Naive thymus-derived CD4-positive, alpha-beta T cell (primary cell): ENCODE results near the gene NR3C2. TPM values are rescaled to one million over a fixed set of nuclear protein-coding genes. Genes with fewer than 3 reads are reported as not detected.

Source experiments
- ATAC-seq: fragments of 150-1000 bp; cut with Tn5 transposase; 2 replicates; pipeline ENCODE4 v1.10.0; 2021; ENCODE audit warnings: mild to moderate bottlenecking, moderate library complexity
- CTCF ChIA-PET: fragments of 350-600 bp; sonication (Branson Sonifier 250); formaldehyde crosslinking; loops from one replicate; lab custom pipeline; 2021; ENCODE audit warnings: antibody characterized with exemption; lab: Charles Lee
- POLR2A ChIA-PET: fragments of 350-600 bp; sonication (Branson Sonifier 250); formaldehyde crosslinking; loops from one replicate; lab custom pipeline; 2021; ENCODE audit warnings: antibody characterized with exemption, inconsistent platforms; lab: Charles Lee
- DNase-seq, 9 donors: peaks; one replicate each; pipeline versions ENCODE4 v3.0.0 to v3.0.0-alpha.2; 2020 to 2022; ENCODE audit warnings: mixed read lengths in 1 of 9
- H3K27ac ChIP-seq: one replicate; pipeline ENCODE4 v1.7.0; 2013; ENCODE audit warnings: mild to moderate bottlenecking, low read depth, low read length, moderate library complexity
- H3K27me3 ChIP-seq, 2 donors: one replicate each; pipeline ENCODE4 v1.7.0; 2013; ENCODE audit warnings: low read length in 2 of 2, mild to moderate bottlenecking in 2 of 2, moderate library complexity in 2 of 2; ENCODE audit not compliant: control insufficient read depth in 2 of 2, insufficient read depth in 2 of 2
- H3K36me3 ChIP-seq, 3 experiments: 1 replicate in 2 of 3; 2 replicates in 1 of 3; pipeline ENCODE4 v1.7.0; 2013; ENCODE audit warnings: low read length in 3 of 3, mild to moderate bottlenecking in 3 of 3, moderate library complexity in 1 of 3; ENCODE audit not compliant: insufficient read depth in 3 of 3, control insufficient read depth in 2 of 3
- H3K4me1 ChIP-seq, 2 donors: one replicate each; pipeline ENCODE4 v1.7.0; 2013; ENCODE audit warnings: low read length in 2 of 2, mild to moderate bottlenecking in 2 of 2, moderate library complexity in 1 of 2; ENCODE audit not compliant: control insufficient read depth in 2 of 2, insufficient read depth in 2 of 2
- H3K4me3 ChIP-seq: 2 replicates; pipeline ENCODE4 v1.7.0; 2013; ENCODE audit warnings: mild to moderate bottlenecking, low read length
- H3K9me3 ChIP-seq, 3 experiments: 1 replicate in 2 of 3; 2 replicates in 1 of 3; pipeline ENCODE4 v1.7.0; 2013; ENCODE audit warnings: low read length in 3 of 3; ENCODE audit not compliant: control insufficient read depth in 2 of 3
- H3K27ac Mint-ChIP-seq, 9 donors: one replicate each; pipeline ENCODE4 v1.8.0; 2020 to 2022; ENCODE audit warnings: mixed read lengths in 9 of 9, mild to moderate bottlenecking in 8 of 9, moderate library complexity in 5 of 9, inconsistent platforms in 2 of 9
- H3K27me3 Mint-ChIP-seq, 5 donors: one replicate each; pipeline ENCODE4 v1.8.0; 2021 to 2022; ENCODE audit warnings: mixed read lengths in 5 of 5, mild to moderate bottlenecking in 1 of 5
- H3K36me3 Mint-ChIP-seq, 5 donors: one replicate each; pipeline ENCODE4 v1.8.0; 2020 to 2022; ENCODE audit warnings: mixed read lengths in 5 of 5, mild to moderate bottlenecking in 3 of 5, inconsistent platforms in 1 of 5
- H3K4me1 Mint-ChIP-seq, 7 donors: one replicate each; pipeline ENCODE4 v1.8.0; 2020 to 2022; ENCODE audit warnings: mixed read lengths in 7 of 7, mild to moderate bottlenecking in 3 of 7, inconsistent platforms in 1 of 7
- H3K4me3 Mint-ChIP-seq, 10 donors: one replicate each; pipeline ENCODE4 v1.8.0; 2020 to 2022; ENCODE audit warnings: mild to moderate bottlenecking in 10 of 10, mixed read lengths in 10 of 10, moderate library complexity in 6 of 10, inconsistent platforms in 2 of 10
- H3K9me3 Mint-ChIP-seq, 11 donors: one replicate each; pipeline ENCODE4 v1.8.0; 2020 to 2022; ENCODE audit warnings: mixed read lengths in 11 of 11, mild to moderate bottlenecking in 4 of 11, inconsistent platforms in 1 of 11, moderate library complexity in 1 of 11
- intact Hi-C, 2 donors: fragments of 100-400 bp; cut with micrococcal nuclease; formaldehyde crosslinking; loops; one replicate each; pipeline ENCODE4 v1.15.1; 2023
- polyA plus RNA-seq, 2 donors: library from polyadenylated mRNA; unstranded; fragments of 300-500 nt; fragmentation: Illumina TruSeq; gene quantifications; one replicate each; pipeline ENCODE4 v1.2.3, GENCODE V29; 2021
- total RNA-seq, 6 experiments: library from RNA in 5 of 6; stranded (reverse) in 5 of 6; gene quantifications; 1 replicate in 5 of 6; 2 replicates in 1 of 6; pipeline ENCODE4 v1.2.3 and lab custom pipeline; 2021 to 2026

The NR3C2 gene
- total and polyA plus RNA-seq, 7 experiments from 2014 or later: 2.2 to 55.2 (median 38.6) TPM

- H3K4me3 Mint-ChIP-seq: no peak overlapping the region
- ChIA-PET POLR2A (no interaction called here), CTCF (interaction anchor here (0.6 kb wide), 1 partner anchor 27 kb away, joined by 6 read pairs; no protein-coding TSS in a partner anchor)
- intact Hi-C loops: no loop called here
- DNase-seq (no peak), ATAC-seq (no peak)
- peaks cover 0 to 25% (median 17%) of the 10 kb centered on the region in 7 donors for H3K4me1 Mint-ChIP-seq
- no peak overlapping the region for H3K27ac Mint-ChIP-seq
- peaks cover 0 to 32% (median 15%) of the 10 kb centered on the region in 5 donors for H3K36me3 Mint-ChIP-seq
- Histone ChIP-seq H3K9me3 (peaks cover 0 to 5% (median 0%) of the 10 kb centered on the region in 3 experiments), H3K36me3 (no peaks in the 10 kb centered on the region), H3K4me1 (no peaks in the 10 kb centered on the region), H3K27ac (no peak overlapping the region), H3K27me3 (no peaks in the 10 kb centered on the region), H3K4me3 (no peak overlapping the region)
- peaks cover 0 to 22% (median 3%) of the 10 kb centered on the region in 11 donors for H3K9me3 Mint-ChIP-seq
- no peaks in the 10 kb centered on the region for H3K27me3 Mint-ChIP-seq
Measured at GRCh38 chr4:148305751-148306150, 136.5 kb downstream of the NR3C2 start.

- H3K27me3 ChIP-seq: no peaks in the 10 kb centered on the region
- H3K4me3 ChIP-seq: no peak overlapping the region
- H3K27ac ChIP-seq: no peak overlapping the region
- H3K36me3 Mint-ChIP-seq: peaks cover 0 to 44% (median 24%) of the 10 kb centered on the region in 5 donors
- no peaks in the 10 kb centered on the region for H3K36me3 ChIP-seq
- DNase-seq: no peak
- no peaks in the 10 kb centered on the region for H3K27me3 Mint-ChIP-seq
- ChIA-PET CTCF (no interaction called here), POLR2A (no interaction called here)
- H3K4me1 Mint-ChIP-seq: peaks cover 0 to 33% (median 26%) of the 10 kb centered on the region in 7 donors
- no peak overlapping the region for H3K4me3 Mint-ChIP-seq
- intact Hi-C loops: no loop called here
- H3K27ac Mint-ChIP-seq: no peak overlapping the region
- no peak for ATAC-seq
- H3K9me3 Mint-ChIP-seq: peaks cover 0 to 29% (median 4%) of the 10 kb centered on the region in 11 donors
- no peaks in the 10 kb centered on the region for H3K4me1 ChIP-seq
- peaks cover 0 to 6% (median 0%) of the 10 kb centered on the region in 3 experiments for H3K9me3 ChIP-seq
Measured at GRCh38 chr4:148302416-148302815, 139.8 kb downstream of the NR3C2 start.

- no peaks in the 10 kb centered on the region for H3K27me3 Mint-ChIP-seq
Measured at GRCh38 chr4:148300877-148301276, 141.3 kb downstream of the NR3C2 start.

GRCh38 chr4:148299337-148299736, 142.9 kb downstream of the NR3C2 start:
- ATAC-seq: no peak
- no peak overlapping the region for H3K4me3 ChIP-seq
- no peak overlapping the region for H3K27ac ChIP-seq
- no peaks in the 10 kb centered on the region for H3K36me3 ChIP-seq
- Mint-ChIP-seq H3K27me3 (no peaks in the 10 kb centered on the region), H3K4me1 (peaks cover 0 to 45% (median 35%) of the 10 kb centered on the region in 7 donors), H3K9me3 (peaks cover 0 to 29% (median 3%) of the 10 kb centered on the region in 11 donors), H3K36me3 (peaks cover 0 to 36% (median 24%) of the 10 kb centered on the region in 5 donors), H3K4me3 (no peak overlapping the region), H3K27ac (no peak overlapping the region)
- DNase-seq: no peak
- intact Hi-C loops: no loop called here
- H3K27me3 ChIP-seq: no peaks in the 10 kb centered on the region
- no peaks in the 10 kb centered on the region for H3K4me1 ChIP-seq
- H3K9me3 ChIP-seq: peaks cover 0 to 6% (median 0%) of the 10 kb centered on the region in 3 experiments
- CTCF ChIA-PET: no interaction called here
- POLR2A ChIA-PET: no interaction called here

More at GRCh38 chr4:148300877-148301276, 141.3 kb downstream of the NR3C2 start:
- Histone ChIP-seq H3K27me3 (no peaks in the 10 kb centered on the region), H3K9me3 (peaks cover 0 to 6% (median 0%) of the 10 kb centered on the region in 3 experiments), H3K4me3 (no peak overlapping the region), H3K4me1 (no peaks in the 10 kb centered on the region), H3K36me3 (no peaks in the 10 kb centered on the region), H3K27ac (no peak overlapping the region)
- Mint-ChIP-seq H3K4me1 (peaks cover 0 to 40% (median 28%) of the 10 kb centered on the region in 7 donors), H3K27ac (no peak overlapping the region), H3K9me3 (peaks cover 0 to 29% (median 3%) of the 10 kb centered on the region in 11 donors), H3K36me3 (peaks cover 0 to 39% (median 24%) of the 10 kb centered on the region in 5 donors), H3K4me3 (no peak overlapping the region)
- CTCF ChIA-PET: no interaction called here
- intact Hi-C loops: no loop called here
- no peak for ATAC-seq
- POLR2A ChIA-PET: interaction anchor here (1.0 kb wide), 1 partner anchor 142 kb away, joined by 6 read pairs; no protein-coding TSS in a partner anchor
- DNase-seq: no peak

- H3K9me3 Mint-ChIP-seq: peaks cover 0 to 12% (median 3%) of the 10 kb centered on the region in 11 donors
- intact Hi-C loops: no loop called here
- H3K27ac Mint-ChIP-seq: peak overlapping the region in 1 of 9 donors; percentile 65
- DNase-seq (no peak), ATAC-seq (no peak)
- ChIA-PET POLR2A (no interaction called here), CTCF (interaction anchor here (0.7 kb wide), 1 partner anchor 15 kb away, joined by 5 read pairs; no protein-coding TSS in a partner anchor)
- Histone ChIP-seq H3K4me3 (no peak overlapping the region), H3K27ac (no peak overlapping the region), H3K36me3 (no peaks in the 10 kb centered on the region), H3K9me3 (peaks cover 0 to 6% (median 0%) of the 10 kb centered on the region in 3 experiments), H3K27me3 (no peaks in the 10 kb centered on the region), H3K4me1 (no peaks in the 10 kb centered on the region)
- H3K4me1 Mint-ChIP-seq: peaks cover 0 to 64% (median 42%) of the 10 kb centered on the region in 7 donors
- peak overlapping the region in 2 of 10 donors; percentile 1 to 6 for H3K4me3 Mint-ChIP-seq
- H3K27me3 Mint-ChIP-seq: no peaks in the 10 kb centered on the region
- H3K36me3 Mint-ChIP-seq: peaks cover 0 to 19% (median 14%) of the 10 kb centered on the region in 5 donors
Measured at GRCh38 chr4:148296498-148296897, 145.7 kb downstream of the NR3C2 start.

- Mint-ChIP-seq H3K27ac (peak overlapping the region in 1 of 9 donors; percentile 12), H3K36me3 (peaks cover 0 to 19% (median 8%) of the 10 kb centered on the region in 5 donors), H3K4me3 (peak overlapping the region in 2 of 10 donors; percentile 4 to 37), H3K27me3 (no peaks in the 10 kb centered on the region), H3K4me1 (peaks cover 0 to 72% (median 46%) of the 10 kb centered on the region in 7 donors), H3K9me3 (peaks cover 0 to 7% (median 0%) of the 10 kb centered on the region in 11 donors)
- CTCF ChIA-PET: no interaction called here
- Histone ChIP-seq H3K36me3 (no peaks in the 10 kb centered on the region), H3K27me3 (no peaks in the 10 kb centered on the region), H3K4me3 (no peak overlapping the region), H3K4me1 (no peaks in the 10 kb centered on the region), H3K27ac (no peak overlapping the region), H3K9me3 (no peaks in the 10 kb centered on the region)
- POLR2A ChIA-PET: no interaction called here
- intact Hi-C loops: no loop called here
- ATAC-seq (no peak), DNase-seq (no peak)
Measured at GRCh38 chr4:148295642-148296041, 146.6 kb downstream of the NR3C2 start.
